MM.1S (cell line): ENCODE results near the gene GADD45GIP1.

Experiments used
- DNase-seq: peaks from one replicate; pipeline ENCODE4 v3.0.0-alpha.2; 2015
- H2AFZ ChIP-seq: fragments of 300-600 bp; sonication (generic); 2 replicates; pipeline ENCODE4 v1.6.0; 2016; ENCODE audit warnings: antibody characterized with exemption, low read length
- H3F3A ChIP-seq: fragments of 300-600 bp; sonication (generic); 2 replicates; pipeline ENCODE4 v1.6.1; 2016; ENCODE audit warnings: mild to moderate bottlenecking, antibody characterized with exemption, low read length, moderate library complexity, mixed read lengths; ENCODE audit not compliant: insufficient read depth
- H3K27ac ChIP-seq: fragments of 300-600 bp; sonication (generic); 2 replicates; pipeline ENCODE4 v1.5.1; 2016; ENCODE audit warnings: mild to moderate bottlenecking, low read length
- H3K27me3 ChIP-seq: fragments of 300-600 bp; sonication (generic); replicated peaks from 2 replicates; pipeline ENCODE4 v1.6.0; 2016; ENCODE audit warnings: low read length; ENCODE audit not compliant: insufficient read depth
- H3K36me3 ChIP-seq: fragments of 300-600 bp; sonication (generic); replicated peaks from 2 replicates; pipeline ENCODE4 v1.6.1; 2016; ENCODE audit warnings: mild to moderate bottlenecking, low read length, mixed read lengths; ENCODE audit not compliant: insufficient read depth
- H3K4me1 ChIP-seq: fragments of 300-600 bp; sonication (generic); 2 replicates; pipeline ENCODE4 v1.6.1; 2016; ENCODE audit warnings: low read length, mixed read lengths
- H3K4me2 ChIP-seq: fragments of 300-600 bp; sonication (generic); 2 replicates; pipeline ENCODE4 v1.6.0; 2016; ENCODE audit warnings: low read depth, low read length
- H3K4me3 ChIP-seq: fragments of 300-600 bp; sonication (generic); 2 replicates; pipeline ENCODE4 v1.5.1; 2016; ENCODE audit warnings: low read length, mixed read lengths
- H3K79me2 ChIP-seq: fragments of 300-600 bp; sonication (generic); 2 replicates; pipeline ENCODE4 v1.6.1; 2016; ENCODE audit warnings: mixed run types, low read length, mixed read lengths
- H3K9ac ChIP-seq: fragments of 300-600 bp; sonication (generic); 2 replicates; pipeline ENCODE4 v1.6.1; 2016; ENCODE audit warnings: low read length, mixed read lengths
- H3K9me2 ChIP-seq: fragments of 300-600 bp; sonication (generic); replicated peaks from 2 replicates; pipeline ENCODE4 v1.6.1; 2016; ENCODE audit warnings: mild to moderate bottlenecking, low read length, mixed read lengths; ENCODE audit not compliant: insufficient read depth
- H3K9me3 ChIP-seq: fragments of 300-600 bp; sonication (generic); replicated peaks from 2 replicates; pipeline ENCODE4 v1.6.1; 2016; ENCODE audit warnings: mild to moderate bottlenecking, low read length, mixed read lengths; ENCODE audit not compliant: insufficient read depth
- H4K20me1 ChIP-seq: fragments of 300-600 bp; sonication (generic); 2 replicates; pipeline ENCODE4 v1.6.1; 2016; ENCODE audit warnings: mild to moderate bottlenecking, low read length, moderate library complexity, mixed read lengths; ENCODE audit not compliant: insufficient read depth
- CTCF ChIP-seq: fragments of 300-600 bp; sonication (generic); IDR thresholded peaks from 2 replicates; pipeline ENCODE4 v1.5.1; 2016; ENCODE audit warnings: antibody characterized with exemption, low read length, mixed read lengths
- EZH2 ChIP-seq: fragments of 300-600 bp; sonication (generic); optimal IDR thresholded peaks from 2 replicates; pipeline ENCODE3; 2017; ENCODE audit warnings: low read depth, mild to moderate bottlenecking, antibody characterized with exemption, low read length, mixed read lengths
- EZH2phosphoT487 ChIP-seq: fragments of 300-600 bp; sonication (generic); IDR thresholded peaks from 2 replicates; pipeline ENCODE4 v1.6.1; 2018; ENCODE audit warnings: antibody characterized with exemption, low read length

GADD45GIP1 gene

DNA sequence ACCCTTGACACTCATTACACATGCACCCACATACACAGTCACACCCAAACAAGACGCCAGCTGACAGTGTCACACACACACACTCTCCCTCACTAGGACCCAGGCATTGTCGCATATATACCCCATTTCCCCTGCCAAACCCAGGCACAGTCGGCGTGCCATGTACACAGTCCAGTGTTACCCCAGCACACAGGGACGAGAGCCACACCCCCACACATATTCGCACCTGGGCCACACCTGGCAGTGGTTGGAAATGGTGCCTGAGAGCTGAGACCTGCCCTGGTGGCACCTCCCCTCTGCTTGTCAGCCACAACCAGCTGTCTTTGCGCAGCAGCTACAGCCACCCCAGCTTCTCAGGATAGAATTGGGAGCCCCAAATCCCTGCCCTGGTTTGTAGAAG, 47.2 kb upstream of the GADD45GIP1 start:
- H2AFZ ChIP-seq = no peak overlapping the region
- H3K79me2 ChIP-seq = no peaks in the 10 kb centered on the region
- no peaks in the 10 kb centered on the region for H4K20me1 ChIP-seq
- H3K4me2 ChIP-seq = no peak overlapping the region
- H3K4me3 ChIP-seq = no peak overlapping the region
- no peaks in the 10 kb centered on the region for H3F3A ChIP-seq
- H3K9ac ChIP-seq = no peak overlapping the region
- H3K27me3 ChIP-seq = peaks cover 97% of the 10 kb centered on the region
- no peaks in the 10 kb centered on the region for H3K36me3 ChIP-seq
- no peak overlapping the region for H3K27ac ChIP-seq
- H3K4me1 ChIP-seq = no peaks in the 10 kb centered on the region; the same call in 1 of the 2 replicates
- no peak for TF ChIP-seq CTCF
- TF ChIP-seq EZH2 = no peak
- TF ChIP-seq EZH2phosphoT487 = no peak
- DNase-seq = no peak
- no peaks in the 10 kb centered on the region for H3K9me3 ChIP-seq
- no peaks in the 10 kb centered on the region for H3K9me2 ChIP-seq

DNA sequence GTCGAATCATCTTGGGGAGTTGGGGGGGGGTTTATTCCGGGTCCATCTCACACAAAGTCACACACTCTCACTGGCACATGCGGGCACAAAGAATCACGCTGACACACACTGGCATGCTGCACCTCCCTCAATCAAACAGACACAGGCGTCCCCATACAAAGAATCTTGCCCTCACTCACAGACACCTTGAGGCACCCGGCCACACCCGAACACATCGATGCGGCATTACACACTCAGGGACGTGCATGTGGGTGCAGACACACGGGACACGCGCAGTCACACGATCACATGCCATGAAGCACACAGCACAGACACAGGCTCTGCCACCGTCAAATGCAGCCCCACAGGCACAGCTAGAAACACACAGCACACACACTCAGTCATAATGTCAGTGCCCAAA, 46.1 kb upstream of the GADD45GIP1 start:
- Histone ChIP-seq H3K9me2 (no peaks in the 10 kb centered on the region), H3K4me3 (no peak overlapping the region), H2AFZ (no peak overlapping the region), H3K27ac (no peak overlapping the region), H3K79me2 (no peaks in the 10 kb centered on the region), H3K4me2 (no peak overlapping the region), H3K9ac (no peak overlapping the region), H3K9me3 (no peaks in the 10 kb centered on the region), H3K36me3 (no peaks in the 10 kb centered on the region), H3F3A (no peaks in the 10 kb centered on the region), H3K27me3 (peaks cover 97% of the 10 kb centered on the region), H4K20me1 (no peaks in the 10 kb centered on the region), H3K4me1 (no peaks in the 10 kb centered on the region; the same call in 1 of the 2 replicates)
- no peak for DNase-seq
- TF ChIP-seq EZH2phosphoT487 (no peak), EZH2 (no peak), CTCF (no peak)

DNA sequence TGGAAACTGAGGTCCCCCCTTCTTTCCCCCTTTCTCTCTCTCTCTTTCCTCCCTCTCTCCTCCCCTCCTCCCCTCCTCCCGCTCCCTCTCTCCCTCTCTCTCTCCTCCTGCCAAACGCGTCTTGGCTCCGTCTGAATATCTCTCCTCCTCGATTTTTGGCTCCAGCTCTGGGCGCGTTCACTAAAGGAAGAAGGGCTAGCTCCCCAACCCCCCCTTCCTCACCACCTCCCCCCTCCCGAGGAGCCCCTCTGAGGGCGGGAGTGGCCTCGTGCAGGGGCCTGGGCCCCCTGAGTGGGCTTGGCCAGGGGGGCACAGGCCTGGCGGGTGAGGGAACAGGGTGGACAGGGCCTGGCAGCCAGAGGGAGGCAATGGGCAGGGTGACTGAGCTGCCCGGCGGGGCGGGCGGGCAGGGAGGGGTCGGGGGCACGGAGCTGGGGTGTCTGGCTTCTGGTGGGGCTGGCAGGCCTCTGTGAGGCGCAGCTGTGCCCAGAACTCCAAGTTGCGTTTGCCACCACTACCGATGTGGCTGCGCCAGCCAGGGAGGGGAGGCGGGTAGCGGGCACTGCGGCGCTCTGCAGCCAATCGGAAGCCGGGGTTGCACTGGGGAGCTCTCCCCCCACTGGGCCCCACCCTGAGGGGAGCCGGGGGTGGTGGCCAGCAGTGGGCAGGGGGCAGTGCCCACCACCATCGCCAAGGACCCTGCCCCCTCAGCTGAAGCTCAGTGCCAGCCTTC, 45.3 kb upstream of the GADD45GIP1 start:
- no peak overlapping the region for H3K9ac ChIP-seq
- H3K4me1 ChIP-seq = no peaks in the 10 kb centered on the region; the same call in 1 of the 2 replicates
- no peaks in the 10 kb centered on the region for H3K79me2 ChIP-seq
- no peaks in the 10 kb centered on the region for H3K9me3 ChIP-seq
- no peak overlapping the region for H3K4me3 ChIP-seq
- H3K9me2 ChIP-seq = no peaks in the 10 kb centered on the region
- peaks cover 99% of the 10 kb centered on the region for H3K27me3 ChIP-seq
- no peaks in the 10 kb centered on the region for H3K36me3 ChIP-seq
- H2AFZ ChIP-seq = no peak overlapping the region
- no peak overlapping the region for H3K4me2 ChIP-seq
- no peaks in the 10 kb centered on the region for H3F3A ChIP-seq
- no peak for DNase-seq
- H4K20me1 ChIP-seq = no peaks in the 10 kb centered on the region
- no peak for TF ChIP-seq EZH2phosphoT487
- H3K27ac ChIP-seq = no peak overlapping the region

DNA sequence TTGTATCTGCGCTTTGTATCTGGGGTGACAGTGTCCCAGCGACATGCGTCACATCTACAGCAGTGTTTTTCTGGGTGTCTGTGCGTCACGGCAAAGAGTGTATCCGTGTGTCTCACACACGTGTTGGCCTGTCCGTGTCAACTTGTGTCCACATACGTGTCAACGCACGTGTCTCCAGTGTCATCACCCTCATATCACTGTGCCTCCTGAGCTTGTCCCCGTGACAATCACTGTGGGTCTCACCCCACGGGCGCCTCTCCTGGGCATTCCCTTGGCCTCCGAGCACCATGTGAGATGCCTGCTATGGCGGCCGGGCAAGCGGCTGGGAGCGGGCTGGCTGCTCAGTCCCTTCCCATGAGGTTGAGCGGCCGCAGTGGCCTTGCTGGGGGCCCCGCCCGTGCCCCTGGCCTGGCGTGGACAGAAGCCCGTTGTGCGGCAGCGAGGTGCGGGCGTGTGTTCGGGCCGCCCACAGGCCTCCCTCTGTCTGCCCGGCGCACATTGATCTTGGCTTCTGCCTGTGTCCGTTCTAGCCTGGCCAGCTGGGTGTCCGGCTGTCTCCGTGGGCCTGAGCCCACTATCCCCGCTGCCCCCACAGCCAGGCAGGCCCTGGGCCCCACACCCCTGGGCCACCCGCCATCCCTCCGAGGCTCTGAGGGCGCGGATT, 44.6 kb upstream of the GADD45GIP1 start:
- H4K20me1 ChIP-seq = no peaks in the 10 kb centered on the region
- H3K27me3 ChIP-seq = peaks cover 99% of the 10 kb centered on the region
- H3K9ac ChIP-seq = no peak overlapping the region
- no peak overlapping the region for H3K4me2 ChIP-seq
- H2AFZ ChIP-seq = no peak overlapping the region
- no peaks in the 10 kb centered on the region for H3F3A ChIP-seq
- no peak overlapping the region for H3K4me3 ChIP-seq
- DNase-seq = no peak
- no peaks in the 10 kb centered on the region for H3K9me2 ChIP-seq
- H3K36me3 ChIP-seq = no peaks in the 10 kb centered on the region
- no peaks in the 10 kb centered on the region for H3K79me2 ChIP-seq
- H3K27ac ChIP-seq = no peak overlapping the region
- no peaks in the 10 kb centered on the region; the same call in 1 of the 2 replicates for H3K4me1 ChIP-seq
- no peak for TF ChIP-seq CTCF
- TF ChIP-seq EZH2phosphoT487 = no peak
- no peak for TF ChIP-seq EZH2
- H3K9me3 ChIP-seq = no peaks in the 10 kb centered on the region
